MV-4-11 (cell line): ENCODE results near the gene TMEM19.

Source experiments
- DNase-seq: peaks from one replicate; lab custom pipeline; 2025; lab: John Stamatoyannopoulos, UW

TMEM19 gene

GRCh38 chr12:71685914-71686657 is at the start of gene TMEM19:
Gene TMEM19 (plus strand): TSS chr12:71686082. CDS start chr12:71686681, 599 bp downstream.
- peak; percentile 87 for DNase-seq

- peak; percentile 57 for DNase-seq
Measured at GRCh38 chr12:71636704-71637115, 49.2 kb upstream of the TMEM19 start.

- DNase-seq, result no peak
Measured at GRCh38 chr12:71638499-71638898, 47.4 kb upstream of the TMEM19 start.

- no peak for DNase-seq
Measured at GRCh38 chr12:71639341-71639760, 46.5 kb upstream of the TMEM19 start.

- DNase-seq, result no peak
Measured at GRCh38 chr12:71640316-71640715, 45.6 kb upstream of the TMEM19 start.

DNA sequence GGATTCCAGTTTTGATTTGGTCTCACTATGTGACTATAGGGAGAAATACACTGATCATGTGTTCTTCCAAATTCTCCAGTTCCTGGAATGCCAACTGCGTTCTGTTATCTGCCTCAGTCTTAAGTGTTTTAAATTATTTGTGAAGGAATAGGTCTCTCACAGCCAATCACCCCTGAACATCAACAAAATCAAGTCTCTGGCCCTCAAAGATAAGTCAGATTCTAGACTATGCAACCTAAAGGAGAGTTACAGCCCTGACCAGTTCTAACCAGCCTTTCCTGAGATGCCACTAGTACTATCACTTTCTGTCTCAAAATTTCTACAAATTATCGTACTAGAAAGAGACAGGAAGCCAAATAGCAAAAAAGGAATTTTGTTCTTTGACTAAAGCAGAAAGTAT is 44.5 kb upstream of the TMEM19 start:
- no peak for DNase-seq

- DNase-seq, result no peak
Measured at GRCh38 chr12:71642264-71642663, 43.6 kb upstream of the TMEM19 start.

DNA sequence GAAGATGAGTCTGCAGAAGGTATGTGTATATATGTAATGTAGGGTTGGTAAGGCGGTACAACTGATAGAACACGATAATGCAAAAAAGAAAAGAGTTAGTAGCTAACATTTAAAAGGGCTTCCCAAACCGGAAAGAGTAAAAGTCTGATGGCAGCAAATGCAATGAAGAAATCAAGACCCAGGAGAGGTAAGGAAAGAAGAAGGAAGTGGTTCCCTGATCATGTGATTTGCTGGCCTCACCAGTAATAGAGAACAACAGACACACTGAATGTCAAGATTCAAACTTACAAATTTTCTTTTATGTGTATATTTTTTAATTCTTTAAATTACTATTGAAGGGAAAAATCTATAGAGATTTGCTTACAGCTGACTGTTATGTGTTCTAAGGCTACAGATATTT is 40.6 kb upstream of the TMEM19 start:
- peak; percentile 61 for DNase-seq

GRCh38 chr12:71646512-71646911 is 39.4 kb upstream of the TMEM19 start:
- no peak for DNase-seq

DNA sequence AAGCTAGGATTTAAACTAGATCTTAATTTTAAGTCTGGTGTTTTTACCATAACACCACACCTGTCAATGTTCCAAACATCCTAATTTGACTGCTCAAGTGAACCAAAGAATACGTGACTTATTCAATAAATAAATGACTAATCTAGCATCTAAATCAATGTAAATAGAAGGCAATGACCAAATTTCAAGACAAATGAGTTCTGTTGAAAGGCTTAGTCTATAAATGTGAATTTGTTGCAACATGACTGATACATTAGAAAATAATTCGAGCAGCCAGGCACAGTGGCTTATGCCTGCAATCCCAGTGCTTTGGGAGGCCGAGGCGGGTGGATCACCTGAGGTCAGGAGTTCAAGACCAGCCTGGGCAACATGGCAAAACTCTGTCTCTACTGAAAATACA is 37.3 kb upstream of the TMEM19 start:
- no peak for DNase-seq

GRCh38 chr12:71649401-71649800 is 36.5 kb upstream of the TMEM19 start:
- DNase-seq, result no peak

- DNase-seq, result no peak
Measured at GRCh38 chr12:71652656-71653055, 33.2 kb upstream of the TMEM19 start.

DNA sequence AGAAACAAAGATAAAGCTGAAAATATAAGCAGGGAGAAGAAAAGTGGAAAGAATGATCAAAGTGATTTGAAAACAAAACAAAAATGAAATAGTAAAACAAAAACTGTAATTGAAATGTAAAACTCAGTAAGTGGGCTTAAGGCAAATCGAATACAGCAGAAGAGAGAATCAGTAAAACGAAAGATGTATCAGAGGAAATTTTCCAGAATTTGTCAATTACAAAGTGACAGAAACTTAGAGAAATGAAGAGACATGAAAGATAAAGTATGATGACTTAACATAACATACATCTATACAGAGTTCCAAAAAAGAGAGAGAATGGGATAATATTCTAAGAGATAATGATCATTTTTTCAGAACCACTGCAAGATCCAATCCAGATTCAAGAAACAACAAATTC is 32.7 kb upstream of the TMEM19 start:
- no peak for DNase-seq

DNA sequence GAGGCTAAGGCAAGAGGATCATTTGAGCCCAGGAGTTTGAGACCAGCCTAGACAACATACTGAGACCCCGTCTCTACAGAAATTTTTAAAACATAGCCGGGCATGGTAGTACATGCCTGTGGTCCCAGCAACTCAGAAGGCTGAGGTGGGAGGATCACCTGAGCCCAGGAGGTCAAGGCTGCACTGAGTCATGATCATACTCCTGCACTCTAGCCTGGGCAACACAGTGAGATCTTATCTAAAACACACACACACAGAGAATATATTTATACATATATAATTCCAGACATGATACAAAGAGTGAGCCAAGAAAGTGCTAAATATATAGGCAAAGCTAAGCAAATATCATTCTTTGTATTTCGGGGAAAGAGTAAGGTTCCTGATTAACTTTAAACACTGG is 31.7 kb upstream of the TMEM19 start:
- DNase-seq, result no peak

DNA sequence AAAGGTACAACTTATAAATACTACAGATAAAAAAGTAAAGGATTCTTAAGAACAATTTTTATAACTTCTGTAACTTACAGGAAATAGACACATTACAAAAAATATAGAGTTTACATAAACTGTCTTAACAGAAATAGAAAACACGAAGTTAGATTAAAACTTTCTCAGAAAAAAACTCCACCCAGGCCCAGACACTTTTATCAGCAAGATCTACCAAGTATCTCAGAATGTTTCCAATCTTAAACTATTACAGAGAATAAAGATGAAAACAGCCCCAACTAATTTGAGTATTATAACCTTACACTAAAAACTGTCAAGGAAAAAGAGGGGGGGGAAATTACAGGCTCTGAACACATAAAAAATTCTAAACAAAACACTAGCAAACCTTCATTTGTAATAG is 30.4 kb upstream of the TMEM19 start:
- DNase-seq, result no peak

GRCh38 chr12:71655907-71656306 is 30.0 kb upstream of the TMEM19 start:
- no peak for DNase-seq

GRCh38 chr12:71656740-71657139 is 29.1 kb upstream of the TMEM19 start:
- DNase-seq, result no peak

DNA sequence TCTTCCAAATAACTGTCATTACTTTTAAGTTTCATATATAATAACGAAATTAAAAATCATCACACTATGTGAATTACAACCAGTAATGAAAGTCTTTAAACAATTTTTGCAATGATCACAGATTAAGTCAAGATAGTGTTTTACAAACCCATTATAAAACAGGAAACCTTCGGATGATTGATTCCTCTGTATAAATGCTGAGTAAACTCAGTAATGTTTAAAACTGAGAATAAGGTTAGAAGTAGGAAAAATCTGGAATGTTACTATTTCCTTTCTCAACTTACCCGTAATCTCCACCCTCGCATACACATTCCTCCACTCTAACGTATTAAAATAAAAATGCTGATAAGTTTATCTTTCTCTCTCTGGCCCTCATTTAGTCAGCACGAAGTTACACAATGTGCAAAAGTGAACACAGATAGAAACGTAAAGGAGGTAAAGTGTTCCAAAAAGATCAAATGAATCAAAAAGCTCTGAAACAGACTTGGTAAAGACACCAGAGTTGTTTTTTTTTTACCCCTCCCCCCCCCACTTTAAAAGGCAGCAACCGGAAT is 23.8 kb upstream of the TMEM19 start:
- DNase-seq, result no peak

DNA sequence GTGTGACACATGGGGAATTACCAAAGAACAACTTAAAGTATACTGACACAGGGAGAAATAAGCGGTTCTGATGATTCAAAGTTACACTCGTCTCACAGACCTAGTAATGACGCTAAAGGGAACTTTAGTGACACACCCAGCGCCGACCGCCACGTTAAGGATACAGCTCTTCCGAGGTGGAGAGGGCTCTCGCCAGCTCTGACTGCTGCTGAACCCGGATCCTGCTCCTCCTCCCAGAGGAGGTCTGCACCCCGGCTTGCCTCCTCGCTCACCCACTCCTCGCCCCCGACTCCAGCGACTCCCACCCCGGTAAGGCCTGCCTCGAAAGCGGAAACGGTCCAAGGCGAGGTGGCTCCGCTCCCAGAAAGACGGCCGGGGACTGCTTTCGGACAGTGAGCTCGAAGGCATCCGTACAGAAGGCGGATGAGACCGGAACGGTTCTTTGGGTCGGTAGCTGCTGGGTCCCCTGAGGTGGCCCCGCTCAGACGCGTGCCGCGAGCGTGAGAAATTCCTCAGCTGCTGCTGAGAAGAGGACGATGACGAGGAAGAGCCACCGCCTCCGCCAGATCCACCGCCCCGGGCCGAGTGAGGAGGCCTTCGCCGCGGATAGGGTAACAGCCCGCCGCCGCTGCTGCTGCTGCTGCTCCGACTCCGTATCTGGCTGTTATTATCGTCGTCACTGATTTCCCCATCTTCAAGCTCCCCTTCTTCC is 22.9 kb upstream of the TMEM19 start:
- DNase-seq, result peak; percentile 57

DNA sequence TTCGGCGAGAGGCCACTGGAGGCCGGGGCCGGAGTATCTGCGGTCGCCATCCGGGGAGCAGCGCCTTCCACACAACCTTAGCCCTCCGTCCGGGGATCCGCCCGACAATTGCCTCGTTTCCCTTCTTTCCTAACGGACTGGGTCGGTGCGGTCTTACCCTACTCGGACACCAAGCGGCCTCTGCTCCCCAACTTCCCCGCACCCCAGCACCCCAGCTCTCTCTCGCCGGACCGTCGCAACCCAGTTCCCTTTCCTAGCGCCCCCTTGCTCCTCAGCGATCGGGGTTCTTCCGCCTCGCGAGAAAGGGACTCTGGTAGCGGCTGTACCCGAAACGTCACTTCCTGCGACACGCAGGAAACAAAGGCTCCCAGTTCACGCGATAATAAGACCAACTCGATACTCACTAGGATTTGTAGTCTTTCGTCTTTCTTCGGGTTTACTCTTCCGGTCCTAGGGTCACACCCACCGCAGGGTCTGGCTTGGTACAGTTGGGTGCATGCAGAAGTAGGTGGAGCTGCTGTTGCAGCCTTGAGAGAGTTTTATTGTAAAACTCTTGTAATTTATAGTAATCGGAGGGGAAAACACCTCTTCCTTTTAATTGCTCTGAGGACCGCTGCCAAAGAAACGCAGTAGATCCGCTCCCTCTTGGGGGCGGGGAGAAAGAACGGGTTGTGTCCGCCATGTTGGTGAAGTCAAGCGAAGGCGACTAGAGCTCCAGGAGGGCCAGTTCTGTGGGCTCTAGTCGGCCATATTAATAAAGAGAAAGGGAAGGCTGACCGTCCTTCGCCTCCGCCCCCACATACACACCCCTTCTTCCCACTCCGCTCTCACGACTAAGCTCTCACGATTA is 22.1 kb upstream of the TMEM19 start, which contains the start of the genes THAP2 and ZFC3H1:
THAP2 (plus strand) TSS at position 741 of the 850 bp plus-strand sequence. CDS start 209 bp downstream, outside the sequence.
ZFC3H1 (minus strand) TSS at position 288 of the 850 bp plus-strand sequence; CDS start at position 50, 238 bp downstream.
- peak; percentile 99 for DNase-seq

DNA sequence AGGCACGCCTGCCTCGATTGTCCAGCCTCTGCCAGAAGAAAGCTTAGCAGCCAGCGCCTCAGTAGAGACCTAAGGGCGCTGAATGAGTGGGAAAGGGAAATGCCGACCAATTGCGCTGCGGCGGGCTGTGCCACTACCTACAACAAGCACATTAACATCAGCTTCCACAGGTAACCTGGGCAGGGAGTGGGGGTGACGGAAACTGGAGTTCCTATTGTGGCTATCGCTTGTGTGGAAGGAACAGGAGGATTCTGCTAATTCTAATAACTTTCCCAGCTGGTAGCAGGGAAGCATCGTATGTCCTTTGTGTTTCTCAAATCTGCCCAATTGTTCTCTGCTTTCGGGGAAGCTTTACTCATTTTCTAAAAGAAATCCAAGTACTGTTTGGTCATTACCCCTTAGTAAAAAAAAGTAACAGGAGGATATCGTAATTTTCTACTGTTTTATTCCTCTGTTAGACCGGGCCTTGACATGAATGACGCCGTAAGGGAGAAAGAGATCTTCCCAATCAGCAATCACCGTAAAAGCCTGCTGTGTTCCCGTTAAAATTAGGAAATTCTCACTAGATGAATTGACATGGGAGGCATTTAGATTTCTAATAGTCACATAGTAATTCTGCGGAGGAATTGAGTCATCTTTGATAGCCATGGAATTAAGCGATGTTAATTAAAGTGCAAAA is 21.3 kb upstream of the TMEM19 start:
- DNase-seq, result no peak
